Measurements from ENCODE around the gene SCYGR7. TPM values are rescaled to one million over a fixed set of nuclear protein-coding genes. Genes with fewer than 3 reads are reported as not detected.
"Not testable (repeated sequence)": the region's sequence is repeated elsewhere in the genome, so short reads cannot be mapped to it uniquely, and the experiment has no call there.

SCYGR7 gene
- total and polyA plus RNA-seq, 2 donors: not detected

- Histone ChIP-seq H3K4me3 (ENCODE audit: low read depth, low read length) (no peak overlapping the region), H3K4me1 (ENCODE audit: insufficient read depth) (no peaks in the 10 kb centered on the region), H3K36me3 (ENCODE audit: insufficient read depth) (no peaks in the 10 kb centered on the region), H3K27ac (ENCODE audit: low read depth) (no peak overlapping the region)
- 90% methylated on average over 4 of the region's 4 CpGs for WGBS
- DNase-seq (ENCODE audit: extremely low spot score): no peak
Observed at GRCh38 chr2:227719641-227720040, 8.5 kb upstream of the SCYGR7 start.

GRCh38 chr2:227720680-227721079 is 7.5 kb upstream of the SCYGR7 start:
- H3K4me3 ChIP-seq (ENCODE audit: low read depth, low read length): no peak overlapping the region
- no peak overlapping the region for H3K27ac ChIP-seq (ENCODE audit: low read depth)
- no peaks in the 10 kb centered on the region for H3K36me3 ChIP-seq (ENCODE audit: insufficient read depth)
- DNase-seq (ENCODE audit: extremely low spot score): no peak
- WGBS: 90% methylated on average over 4 of the region's 4 CpGs
- H3K4me1 ChIP-seq (ENCODE audit: insufficient read depth): no peaks in the 10 kb centered on the region

GRCh38 chr2:227722821-227723220 is 5.3 kb upstream of the SCYGR7 start:
- H3K4me1 ChIP-seq (ENCODE audit: insufficient read depth); DNase-seq (ENCODE audit: extremely low spot score); H3K36me3 ChIP-seq (ENCODE audit: insufficient read depth); H3K4me3 ChIP-seq (ENCODE audit: low read depth, low read length); H3K27ac ChIP-seq (ENCODE audit: low read depth): not testable (repeated sequence)
- 73% methylated on average over 7 of the region's 7 CpGs for WGBS

GRCh38 chr2:227724394-227725039 is 3.6 kb upstream of the SCYGR7 start, which contains the start of gene SCYGR6:
Gene SCYGR6, minus strand, starts transcription at chr2:227724757. Its CDS starts 0 bp downstream, at chr2:227724757.
- no peaks in the 10 kb centered on the region for H3K36me3 ChIP-seq (ENCODE audit: insufficient read depth)
- DNase-seq (ENCODE audit: extremely low spot score): no peak
- no peak within 1 kb of the TSS for H3K27ac ChIP-seq (ENCODE audit: low read depth)
- 91% methylated on average over 15 of the region's 15 CpGs for WGBS
- H3K4me1 ChIP-seq (ENCODE audit: insufficient read depth): no peaks in the 10 kb centered on the region
- H3K4me3 ChIP-seq (ENCODE audit: low read depth, low read length): no peak within 1 kb of the TSS

GRCh38 chr2:227739351-227739750 is 11.2 kb downstream of the SCYGR7 start:
- Histone ChIP-seq H3K27ac (ENCODE audit: low read depth) (no peak overlapping the region), H3K4me3 (ENCODE audit: low read depth, low read length) (no peak overlapping the region), H3K36me3 (ENCODE audit: insufficient read depth) (no peaks in the 10 kb centered on the region), H3K4me1 (ENCODE audit: insufficient read depth) (no peaks in the 10 kb centered on the region)
- 52% methylated on average over 14 of the region's 14 CpGs for WGBS
- no peak for DNase-seq (ENCODE audit: extremely low spot score)

- not testable (repeated sequence) for DNase-seq (ENCODE audit: extremely low spot score); H3K27ac ChIP-seq (ENCODE audit: low read depth); H3K36me3 ChIP-seq (ENCODE audit: insufficient read depth); H3K4me1 ChIP-seq (ENCODE audit: insufficient read depth); H3K4me3 ChIP-seq (ENCODE audit: low read depth, low read length)
- 74% methylated on average over 7 of the region's 7 CpGs for WGBS
Observed at GRCh38 chr2:227740705-227741104, 12.6 kb downstream of the SCYGR7 start.

GRCh38 chr2:227745594-227745993 is 17.5 kb downstream of the SCYGR7 start, which contains the start of gene SCYGR8:
Gene SCYGR8, plus strand, starts transcription at chr2:227745894. Its CDS starts 0 bp downstream, at chr2:227745894.
- WGBS: 86% methylated on average over 5 of the region's 9 CpGs
- DNase-seq (ENCODE audit: extremely low spot score): no peak
- Histone ChIP-seq H3K4me1 (ENCODE audit: insufficient read depth) (no peaks in the 10 kb centered on the region), H3K27ac (ENCODE audit: low read depth) (no peak within 1 kb of the TSS), H3K4me3 (ENCODE audit: low read depth, low read length) (no peak within 1 kb of the TSS), H3K36me3 (ENCODE audit: insufficient read depth) (no peaks in the 10 kb centered on the region)

- no peak for DNase-seq (ENCODE audit: extremely low spot score)
- H3K36me3 ChIP-seq (ENCODE audit: insufficient read depth): no peaks in the 10 kb centered on the region
- WGBS: 67% methylated on average over 6 of the region's 6 CpGs
Observed at GRCh38 chr2:227748079-227748478, 19.9 kb downstream of the SCYGR7 start.

GRCh38 chr2:227756261-227756660 is 28.1 kb downstream of the SCYGR7 start:
- WGBS: 75% methylated on average over 4 of the region's 4 CpGs
- not testable (repeated sequence) for H3K27ac ChIP-seq (ENCODE audit: low read depth); H3K4me1 ChIP-seq (ENCODE audit: insufficient read depth); DNase-seq (ENCODE audit: extremely low spot score); H3K36me3 ChIP-seq (ENCODE audit: insufficient read depth); H3K4me3 ChIP-seq (ENCODE audit: low read depth, low read length)

More at GRCh38 chr2:227748079-227748478, 19.9 kb downstream of the SCYGR7 start:
- Histone ChIP-seq H3K27ac (ENCODE audit: low read depth) (no peak overlapping the region), H3K4me3 (ENCODE audit: low read depth, low read length) (no peak overlapping the region), H3K4me1 (ENCODE audit: insufficient read depth) (no peaks in the 10 kb centered on the region)

GRCh38 chr2:227759411-227760118 is 31.4 kb downstream of the SCYGR7 start:
- no peaks in the 10 kb centered on the region for H3K36me3 ChIP-seq (ENCODE audit: insufficient read depth)
- WGBS: 69% methylated on average over 13 of the region's 13 CpGs
- no peak overlapping the region for H3K4me3 ChIP-seq (ENCODE audit: low read depth, low read length)
- H3K4me1 ChIP-seq (ENCODE audit: insufficient read depth): no peaks in the 10 kb centered on the region
- DNase-seq (ENCODE audit: extremely low spot score): no peak
- H3K27ac ChIP-seq (ENCODE audit: low read depth): no peak overlapping the region

GRCh38 chr2:227761740-227762476 is 33.8 kb downstream of the SCYGR7 start:
- no peak overlapping the region for H3K27ac ChIP-seq (ENCODE audit: low read depth)
- no peaks in the 10 kb centered on the region for H3K36me3 ChIP-seq (ENCODE audit: insufficient read depth)
- WGBS: 66% methylated on average over 6 of the region's 6 CpGs
- no peaks in the 10 kb centered on the region for H3K4me1 ChIP-seq (ENCODE audit: insufficient read depth)
- no peak overlapping the region for H3K4me3 ChIP-seq (ENCODE audit: low read depth, low read length)
- peak; percentile 26 for DNase-seq (ENCODE audit: extremely low spot score)

GRCh38 chr2:227765788-227766372 is 37.7 kb downstream of the SCYGR7 start:
- no peaks in the 10 kb centered on the region for H3K36me3 ChIP-seq (ENCODE audit: insufficient read depth)
- no peaks in the 10 kb centered on the region for H3K4me1 ChIP-seq (ENCODE audit: insufficient read depth)
- H3K27ac ChIP-seq (ENCODE audit: low read depth): no peak overlapping the region
- no peak for DNase-seq (ENCODE audit: extremely low spot score)
- WGBS: 62% methylated on average over 4 of the region's 4 CpGs
- H3K4me3 ChIP-seq (ENCODE audit: low read depth, low read length): no peak overlapping the region

- Histone ChIP-seq H3K27ac (ENCODE audit: low read depth) (no peak overlapping the region), H3K4me3 (ENCODE audit: low read depth, low read length) (no peak overlapping the region), H3K36me3 (ENCODE audit: insufficient read depth) (no peaks in the 10 kb centered on the region), H3K4me1 (ENCODE audit: insufficient read depth) (no peaks in the 10 kb centered on the region)
- WGBS: 28% methylated on average over 11 of the region's 11 CpGs
- DNase-seq (ENCODE audit: extremely low spot score): peak; percentile 48
Observed at GRCh38 chr2:227766373-227766883, 38.3 kb downstream of the SCYGR7 start.

Data from urinary bladder (tissue), 4 donors.